Duodenal mucosa (tissue), 2 donors: ENCODE results near the gene TBX21.

Experiments
- H3K27ac ChIP-seq: one replicate; pipeline ENCODE4 v1.7.0; 2013; ENCODE audit warnings: low read depth, low read length
- H3K27me3 ChIP-seq, 2 donors: one replicate each; pipeline ENCODE4 v1.7.0; 2013; ENCODE audit warnings: low read length in 2 of 2, control low read depth in 1 of 2; ENCODE audit not compliant: insufficient read depth in 2 of 2, control insufficient read depth in 1 of 2
- H3K36me3 ChIP-seq, 2 donors: one replicate each; pipeline ENCODE4 v1.7.0; 2013; ENCODE audit warnings: low read length in 2 of 2, control low read depth in 1 of 2; ENCODE audit not compliant: insufficient read depth in 2 of 2, control insufficient read depth in 1 of 2
- H3K4me1 ChIP-seq, 2 donors: one replicate each; pipeline ENCODE4 v1.7.0; 2013; ENCODE audit warnings: low read length in 2 of 2, control low read depth in 1 of 2; ENCODE audit not compliant: insufficient read depth in 2 of 2, control insufficient read depth in 1 of 2
- H3K4me3 ChIP-seq, 2 donors: one replicate each; pipeline ENCODE4 v1.7.0; 2013; ENCODE audit warnings: low read length in 2 of 2, low read depth in 1 of 2
- H3K9ac ChIP-seq, 2 donors: one replicate each; pipeline ENCODE4 v1.7.0; 2013; ENCODE audit warnings: low read length in 2 of 2, low read depth in 1 of 2
- H3K9me3 ChIP-seq, 2 donors: one replicate each; pipeline ENCODE4 v1.7.0; 2013; ENCODE audit warnings: low read length in 2 of 2, control low read depth in 1 of 2; ENCODE audit not compliant: control insufficient read depth in 1 of 2

Gene TBX21

GRCh38 chr17:47713980-47714700 is 18.9 kb upstream of the TBX21 start:
- H3K4me1 ChIP-seq = peaks cover 0 to 2% of the 10 kb centered on the region in 2 donors

DNA sequence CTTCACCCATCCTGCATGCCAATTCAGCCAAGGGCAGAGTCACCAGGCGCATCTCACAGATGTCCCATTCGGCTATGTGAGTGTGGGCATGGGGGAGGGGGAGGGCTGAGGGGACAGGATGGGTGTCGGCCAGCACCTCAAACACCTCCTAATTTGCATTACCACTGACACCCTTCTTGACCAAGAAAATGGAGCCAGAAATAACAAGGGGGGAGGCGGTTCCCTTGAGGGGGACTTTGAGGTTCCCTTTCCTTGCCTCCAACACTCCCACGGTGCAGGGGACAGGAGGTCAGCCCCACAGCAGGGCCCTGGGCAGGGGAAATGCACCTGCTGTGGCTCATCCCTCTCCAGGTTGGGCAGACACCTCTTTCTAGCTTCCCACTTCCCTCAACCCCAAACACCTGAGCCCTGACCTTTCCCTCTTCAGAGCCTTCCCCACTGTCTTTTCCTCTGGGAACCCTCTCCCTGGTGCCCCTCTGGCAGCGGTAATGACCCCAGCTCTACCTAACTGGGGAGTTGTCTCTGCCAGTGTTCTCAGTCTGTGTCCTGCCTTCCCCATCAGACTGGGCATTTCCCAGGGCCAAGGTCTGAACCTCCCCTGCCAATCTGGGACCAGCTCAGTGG is 18.2 kb upstream of the TBX21 start:
- no peaks in the 10 kb centered on the region for H3K9me3 ChIP-seq
- H3K4me1 ChIP-seq = peaks cover 0 to 10% of the 10 kb centered on the region in 2 donors
- peaks cover 18 to 24% of the 10 kb centered on the region in 2 donors for H3K27me3 ChIP-seq
- H3K27ac ChIP-seq = no peak overlapping the region
- H3K36me3 ChIP-seq = no peaks in the 10 kb centered on the region
- no peak overlapping the region for H3K9ac ChIP-seq
- no peak overlapping the region for H3K4me3 ChIP-seq

More at GRCh38 chr17:47713980-47714700, 18.9 kb upstream of the TBX21 start:
- H3K9ac ChIP-seq = no peak overlapping the region
- no peak overlapping the region for H3K27ac ChIP-seq
- H3K27me3 ChIP-seq = peaks cover 11 to 17% of the 10 kb centered on the region in 2 donors
- H3K9me3 ChIP-seq = no peaks in the 10 kb centered on the region
- no peaks in the 10 kb centered on the region for H3K36me3 ChIP-seq
- H3K4me3 ChIP-seq = no peak overlapping the region

- Histone ChIP-seq H3K9ac (no peak overlapping the region), H3K4me3 (no peak overlapping the region)
These were observed 17.2 kb upstream of the TBX21 start for GRCh38 chr17:47715669-47716325.

DNA sequence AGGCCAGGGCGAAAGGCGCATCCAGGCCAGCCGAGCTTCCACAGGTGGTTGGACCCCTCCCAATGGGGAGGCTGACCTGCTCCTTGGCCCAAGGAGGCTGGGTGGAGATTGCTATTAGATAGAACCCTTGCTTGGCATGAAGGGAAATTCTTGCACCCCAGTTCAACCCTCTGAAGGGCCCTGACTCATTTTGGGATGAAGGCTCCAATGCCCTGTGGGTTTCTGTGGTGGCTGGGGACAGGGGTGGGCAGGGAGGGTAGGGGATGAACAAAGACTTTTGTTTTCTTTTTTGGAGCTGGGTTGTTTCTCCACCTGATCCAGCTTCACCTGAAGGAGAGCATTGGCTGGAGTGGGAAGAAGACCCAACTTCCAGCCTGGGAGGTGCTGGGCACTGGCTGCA is 16.7 kb upstream of the TBX21 start:
- peaks cover 7 to 10% of the 10 kb centered on the region in 2 donors for H3K4me1 ChIP-seq
- no peaks in the 10 kb centered on the region for H3K36me3 ChIP-seq
- H3K27ac ChIP-seq = no peak overlapping the region
- H3K9ac ChIP-seq = no peak overlapping the region
- no peak overlapping the region for H3K4me3 ChIP-seq
- peaks cover 32 to 39% of the 10 kb centered on the region in 2 donors for H3K27me3 ChIP-seq
- no peaks in the 10 kb centered on the region for H3K9me3 ChIP-seq

More at GRCh38 chr17:47715669-47716325, 17.2 kb upstream of the TBX21 start:
- Histone ChIP-seq H3K27ac (no peak overlapping the region), H3K4me1 (peaks cover under 1 to 10% of the 10 kb centered on the region in 2 donors), H3K9me3 (no peaks in the 10 kb centered on the region), H3K27me3 (peaks cover 27 to 33% of the 10 kb centered on the region in 2 donors), H3K36me3 (no peaks in the 10 kb centered on the region)

DNA sequence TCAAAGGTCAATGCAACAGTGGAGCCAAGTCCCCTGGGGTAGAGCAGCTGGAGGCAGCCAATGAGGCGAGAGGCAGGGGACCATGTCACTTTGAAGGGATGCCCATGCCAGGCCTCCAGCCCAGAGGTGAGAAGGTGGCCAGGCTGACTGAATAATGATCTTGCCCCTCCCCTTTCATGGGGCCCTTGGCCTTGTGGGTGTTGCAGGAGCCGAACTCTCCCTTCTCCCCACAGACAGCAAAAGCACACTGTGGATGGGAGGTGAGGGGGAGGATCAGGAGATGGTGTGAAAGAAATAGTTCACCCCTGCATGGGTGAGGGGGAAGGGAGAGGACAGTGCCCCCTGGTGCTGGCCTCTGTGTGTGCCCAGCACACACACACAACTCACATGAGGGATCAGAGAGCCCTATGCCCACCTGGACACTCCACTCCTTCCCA is 15.8 kb upstream of the TBX21 start:
- peaks cover 40 to 48% of the 10 kb centered on the region in 2 donors for H3K27me3 ChIP-seq
- H3K4me3 ChIP-seq = no peak overlapping the region
- H3K4me1 ChIP-seq = peaks cover 7 to 10% of the 10 kb centered on the region in 2 donors

DNA sequence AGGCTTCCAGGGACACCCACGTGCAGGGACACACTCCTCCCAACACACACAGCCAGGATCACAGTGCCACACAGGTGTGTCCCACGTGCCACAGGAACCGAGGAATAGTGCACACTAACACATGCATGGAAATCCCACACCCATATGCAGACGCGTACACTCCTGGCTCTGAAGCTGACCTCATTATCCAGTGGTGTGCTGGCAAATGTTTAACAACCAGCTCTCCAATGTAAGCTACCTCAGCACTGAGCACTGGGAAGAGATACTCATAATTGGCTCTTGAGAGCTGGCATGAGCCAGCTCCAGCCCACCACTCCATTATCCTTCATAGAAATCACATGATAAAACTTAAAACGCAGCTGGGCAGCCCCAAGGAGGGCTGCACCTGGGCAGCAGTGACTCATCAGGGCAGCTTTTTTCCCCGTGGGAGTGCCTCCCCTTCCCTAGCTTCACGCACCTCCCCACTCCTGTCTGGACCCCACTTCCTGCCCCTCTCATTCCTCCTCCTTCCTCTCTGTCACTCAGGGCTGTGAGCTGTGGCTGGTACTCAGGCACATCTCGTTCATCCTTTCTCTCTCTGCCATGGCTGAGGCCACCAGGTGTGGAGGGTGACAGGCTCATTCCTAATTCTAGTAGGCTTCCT is 14.9 kb upstream of the TBX21 start:
- no peaks in the 10 kb centered on the region for H3K9me3 ChIP-seq
- no peak overlapping the region for H3K9ac ChIP-seq
- peaks cover 7 to 10% of the 10 kb centered on the region in 2 donors for H3K4me1 ChIP-seq
- no peak overlapping the region for H3K4me3 ChIP-seq
- H3K36me3 ChIP-seq = no peaks in the 10 kb centered on the region
- H3K27ac ChIP-seq = no peak overlapping the region
- H3K27me3 ChIP-seq = peaks cover 41 to 51% of the 10 kb centered on the region in 2 donors

More for the DNA sequence above, 15.8 kb upstream of the TBX21 start:
- H3K36me3 ChIP-seq = no peaks in the 10 kb centered on the region
- H3K9ac ChIP-seq = no peak overlapping the region
- no peak overlapping the region for H3K27ac ChIP-seq
- H3K9me3 ChIP-seq = no peaks in the 10 kb centered on the region

GRCh38 chr17:47718634-47719405 is 14.2 kb upstream of the TBX21 start:
- H3K27ac ChIP-seq = no peak overlapping the region
- no peak overlapping the region for H3K4me3 ChIP-seq
- peaks cover 7 to 10% of the 10 kb centered on the region in 2 donors for H3K4me1 ChIP-seq
- no peak overlapping the region for H3K9ac ChIP-seq
- peaks cover 41 to 45% of the 10 kb centered on the region in 2 donors for H3K27me3 ChIP-seq
- H3K36me3 ChIP-seq = no peaks in the 10 kb centered on the region
- no peaks in the 10 kb centered on the region for H3K9me3 ChIP-seq

DNA sequence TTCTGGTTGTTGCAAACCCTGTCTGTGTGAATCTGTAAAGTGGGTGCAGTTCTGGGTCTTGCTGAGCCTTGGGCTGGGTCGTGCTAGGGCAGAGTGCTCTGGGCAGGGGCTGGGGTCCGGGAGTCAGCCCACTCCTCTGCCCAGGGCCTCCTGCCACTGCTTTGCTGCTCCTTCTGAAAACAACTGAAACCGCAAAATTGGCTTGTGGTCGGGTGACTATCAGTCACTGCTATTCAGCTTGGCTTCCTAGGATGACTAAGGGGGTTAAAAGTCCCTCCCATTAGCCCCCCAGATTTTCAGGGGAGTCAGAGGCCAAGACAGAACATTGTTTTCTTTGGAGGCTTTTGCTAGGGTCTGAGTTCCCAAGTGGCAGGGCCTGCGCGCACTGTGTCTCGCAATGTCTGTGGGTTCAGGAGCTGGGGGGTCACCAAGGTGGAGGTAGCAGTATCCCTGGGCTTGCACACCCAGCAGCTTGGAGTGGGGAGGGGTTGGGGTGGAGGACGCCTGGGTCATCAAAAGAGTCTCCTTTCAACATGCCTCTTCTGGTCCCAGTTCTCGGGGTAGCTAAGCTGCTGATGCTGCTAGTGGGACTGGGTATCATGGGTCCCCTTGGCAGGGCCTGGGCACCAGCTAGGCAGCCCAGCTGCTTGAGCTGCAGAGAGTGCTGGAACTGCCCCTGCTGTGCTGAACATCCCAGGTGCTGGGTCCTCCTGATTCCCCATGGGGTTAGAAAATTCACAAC is 13.5 kb upstream of the TBX21 start:
- H3K27ac ChIP-seq = no peak overlapping the region
- H3K27me3 ChIP-seq = peaks cover 44 to 50% of the 10 kb centered on the region in 2 donors

DNA sequence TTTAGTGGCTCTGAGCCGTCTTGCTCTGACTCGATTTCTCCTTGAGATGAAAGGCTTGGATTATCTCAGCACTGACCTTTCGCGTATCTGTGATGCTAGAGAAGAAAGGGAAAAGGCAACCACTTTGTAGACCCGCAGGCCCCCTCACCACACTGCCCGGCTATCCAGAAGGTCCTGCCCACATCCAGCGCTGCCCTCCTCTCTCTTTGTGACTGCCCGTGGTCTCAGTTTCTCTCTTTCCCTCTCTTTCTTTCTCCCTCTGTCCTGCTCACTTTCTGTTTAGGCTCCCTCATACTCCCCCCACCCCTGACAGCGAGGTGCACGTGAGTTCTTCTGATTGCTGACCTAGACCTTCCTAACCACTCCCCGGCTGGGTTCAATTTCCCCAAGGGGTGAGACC is 12.8 kb upstream of the TBX21 start:
- Histone ChIP-seq H3K36me3 (no peaks in the 10 kb centered on the region), H3K27me3 (peaks cover 48 to 50% of the 10 kb centered on the region in 2 donors), H3K4me1 (peaks cover 7 to 10% of the 10 kb centered on the region in 2 donors), H3K4me3 (no peak overlapping the region), H3K9me3 (no peaks in the 10 kb centered on the region), H3K9ac (no peak overlapping the region), H3K27ac (no peak overlapping the region)

More for the DNA sequence above, 13.5 kb upstream of the TBX21 start:
- H3K36me3 ChIP-seq = no peaks in the 10 kb centered on the region
- H3K4me3 ChIP-seq = no peak overlapping the region
- peaks cover 7 to 10% of the 10 kb centered on the region in 2 donors for H3K4me1 ChIP-seq
- no peaks in the 10 kb centered on the region for H3K9me3 ChIP-seq
- no peak overlapping the region for H3K9ac ChIP-seq
